ENCODE measurements around the gene PI4KB.

GRCh38 chr1:151336556-151336955 is 9.3 kb upstream of the PI4KB start:
- TF ChIP-seq CTCF (IDR thresholded peaks at IDR 0.05) (no peak), ZFX (IDR thresholded peaks at IDR 0.05; ENCODE audit: borderline replicate concordance) (no peak)

Data from 22Rv1 (cell line).